Epidermal melanocyte (primary cell): Measurements from ENCODE around the gene RGS4.

Experiments used
- DNase-seq: peaks from one replicate; pipeline ENCODE4 v3.0.0; 2011; ENCODE audit warnings: low spot score; ENCODE audit not compliant: insufficient read length

Gene RGS4

DNA sequence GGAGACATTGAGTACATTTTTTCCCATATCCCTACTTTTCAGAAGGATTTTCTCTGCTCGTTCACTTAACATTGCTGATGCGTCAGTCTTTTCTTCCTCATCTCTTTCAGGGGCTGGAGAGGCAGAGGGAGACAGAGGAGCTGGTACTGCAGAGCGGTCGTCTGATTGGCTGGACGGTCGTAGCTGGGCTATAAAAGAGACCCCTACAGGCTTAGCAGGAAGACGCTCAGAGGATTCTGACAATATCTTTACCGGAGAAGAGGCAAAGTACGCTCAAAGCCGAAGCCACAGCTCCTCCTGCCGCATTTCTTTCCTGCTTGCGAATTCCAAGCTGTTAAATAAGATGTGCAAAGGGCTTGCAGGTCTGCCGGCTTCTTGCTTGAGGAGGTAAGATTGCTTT lies at the start of gene RGS4:
Gene RGS4, plus strand, starts transcription at position 220 of the 400 bp plus-strand sequence. Its CDS starts 124 bp downstream, at position 344.
- DNase-seq, result peak; percentile 47

DNA sequence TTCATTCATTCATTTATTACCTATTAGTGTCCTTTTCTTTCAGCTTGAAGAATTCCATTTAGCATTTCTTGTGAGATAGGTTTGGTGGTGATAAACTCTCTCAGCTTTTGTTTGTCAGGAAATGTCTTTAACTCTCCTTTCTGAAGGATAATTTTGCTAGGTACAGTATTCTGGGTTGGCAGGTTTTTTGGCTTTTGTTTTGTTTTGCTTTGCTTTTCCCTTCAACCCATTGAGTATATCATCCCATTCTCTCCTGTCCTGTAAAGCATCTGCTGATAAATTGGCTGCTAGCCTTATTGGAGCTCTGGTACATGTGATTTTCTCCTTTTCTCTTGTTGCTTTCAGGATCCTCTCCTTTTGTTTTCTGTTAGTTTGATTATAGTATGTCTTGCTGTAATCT lies 47.0 kb upstream of the RGS4 start:
- DNase-seq, result no peak

DNA sequence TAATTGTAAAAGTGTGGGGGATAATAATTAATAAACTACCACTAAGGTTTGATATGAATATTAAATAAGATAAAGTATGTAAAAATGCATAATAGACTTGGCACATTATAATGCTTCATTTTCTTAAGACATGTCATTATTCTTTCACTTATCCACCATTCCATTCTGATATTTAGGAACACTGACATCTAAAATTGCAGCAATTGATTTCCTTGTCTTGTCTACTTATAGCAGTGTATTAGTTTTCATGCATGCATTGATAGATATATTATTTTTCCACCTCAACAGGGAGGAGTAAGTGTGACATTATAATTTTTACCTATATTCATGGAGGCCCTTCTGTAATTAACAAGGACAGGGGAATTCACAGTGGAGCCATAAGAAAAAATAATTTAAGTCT lies 41.6 kb upstream of the RGS4 start:
- no peak for DNase-seq

DNA sequence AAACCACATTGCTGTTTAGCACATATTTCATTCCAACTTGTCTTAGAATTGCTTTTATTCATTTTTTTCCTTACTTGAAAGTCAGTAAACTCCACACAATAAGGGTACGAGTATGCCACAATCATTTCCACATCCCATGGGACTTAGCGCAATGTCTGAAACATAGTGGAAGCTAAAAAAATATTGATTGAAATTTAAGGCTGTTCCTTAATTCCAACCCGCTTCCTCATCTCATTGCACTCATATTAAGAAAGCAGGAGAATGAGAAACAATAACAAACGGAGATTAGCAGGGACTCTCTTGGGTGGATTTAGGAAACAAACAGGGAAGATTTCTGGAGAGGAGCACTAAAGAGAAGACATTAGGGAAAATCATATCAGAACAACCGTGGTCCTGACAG lies 39.3 kb upstream of the RGS4 start:
- DNase-seq, result no peak

DNA sequence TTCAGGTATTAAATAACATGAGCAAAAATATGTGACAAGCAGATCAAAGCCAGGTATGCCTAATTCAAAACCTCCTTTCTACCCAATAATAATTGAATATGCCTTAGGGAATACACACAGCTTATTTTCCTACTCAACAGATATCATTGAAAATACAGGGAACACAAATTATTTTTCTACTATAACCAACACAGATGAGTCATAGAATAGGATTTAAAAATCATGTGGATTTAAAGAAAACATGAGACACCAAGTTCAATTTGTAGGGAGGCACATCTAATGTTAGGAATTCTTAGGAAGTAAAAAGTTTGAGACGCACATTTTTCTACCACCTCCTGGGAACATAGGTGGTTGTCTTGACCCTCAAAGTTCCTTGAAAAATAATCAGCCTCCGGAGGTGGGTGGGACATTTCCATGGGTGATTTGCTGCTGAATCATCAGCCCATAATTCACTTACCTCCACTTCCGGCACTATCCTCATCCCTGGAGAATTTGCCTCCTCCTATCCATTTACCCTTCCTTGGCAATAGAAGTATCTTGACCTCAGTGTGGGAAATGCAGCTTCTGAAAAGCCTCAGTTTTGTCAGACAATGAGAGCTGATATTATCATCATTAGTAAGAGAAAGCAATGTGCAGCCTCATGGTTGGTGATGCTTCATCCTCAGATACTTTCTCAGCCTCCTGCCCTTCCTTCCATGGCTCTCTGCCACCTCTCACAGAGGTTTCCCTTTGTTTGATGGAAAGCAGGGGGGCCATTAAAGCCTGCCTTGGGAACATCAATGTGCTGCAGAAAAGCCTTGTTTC lies 33.5 kb upstream of the RGS4 start:
- no peak for DNase-seq

DNA sequence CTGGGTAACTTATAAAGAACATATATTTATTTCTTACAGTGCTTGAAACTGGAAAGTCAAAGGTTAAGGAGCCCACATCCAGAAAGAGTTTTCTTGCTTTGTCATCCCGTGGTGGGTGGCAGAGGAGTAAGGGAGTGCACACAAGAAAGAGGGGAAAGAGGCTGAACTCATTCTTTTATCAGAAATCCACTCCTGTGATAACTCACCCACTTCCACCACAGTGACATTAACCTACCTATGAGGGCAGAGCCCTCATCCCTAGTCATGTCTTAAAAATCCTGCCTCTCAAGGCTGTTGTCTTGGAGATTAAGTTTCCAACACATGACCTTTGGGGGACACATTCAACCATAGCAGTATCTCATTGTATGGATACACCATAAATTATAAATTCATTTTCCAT lies 32.5 kb upstream of the RGS4 start:
- DNase-seq, result no peak

DNA sequence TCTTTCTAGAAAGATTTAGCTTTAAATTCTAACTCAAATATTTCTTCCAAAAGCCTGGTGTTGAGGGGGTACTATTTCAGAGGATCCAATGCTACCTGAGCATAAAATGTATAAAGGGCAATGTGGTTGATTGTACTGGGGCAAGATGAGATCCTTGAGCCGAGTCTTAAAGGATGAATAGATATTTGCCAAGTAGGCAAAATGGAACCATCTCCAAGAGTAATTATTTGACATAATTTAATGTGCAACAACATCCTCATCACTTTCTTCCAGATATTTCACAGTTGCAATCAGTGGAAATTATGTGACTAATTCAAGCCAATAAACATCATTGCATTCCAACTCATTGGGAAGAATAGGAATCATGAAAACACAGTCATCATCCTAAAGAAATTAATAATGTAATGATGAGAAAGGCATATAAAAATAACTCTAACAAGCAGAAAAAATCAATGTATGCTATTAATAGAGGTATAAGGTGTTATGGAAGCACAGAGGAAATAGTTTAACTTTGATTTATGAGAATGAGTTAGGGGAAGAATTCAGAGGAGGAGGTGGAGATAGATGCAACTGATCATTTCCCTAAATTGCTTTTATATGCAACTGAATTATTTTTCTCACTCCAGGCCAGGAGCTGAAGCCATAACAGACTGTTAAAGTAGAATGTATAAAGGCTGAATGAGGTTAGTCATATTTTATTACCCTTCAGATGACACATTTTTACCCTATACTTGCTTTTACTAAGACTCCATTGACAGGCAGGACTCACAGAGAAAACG lies 30.0 kb upstream of the RGS4 start:
- no peak for DNase-seq

DNA sequence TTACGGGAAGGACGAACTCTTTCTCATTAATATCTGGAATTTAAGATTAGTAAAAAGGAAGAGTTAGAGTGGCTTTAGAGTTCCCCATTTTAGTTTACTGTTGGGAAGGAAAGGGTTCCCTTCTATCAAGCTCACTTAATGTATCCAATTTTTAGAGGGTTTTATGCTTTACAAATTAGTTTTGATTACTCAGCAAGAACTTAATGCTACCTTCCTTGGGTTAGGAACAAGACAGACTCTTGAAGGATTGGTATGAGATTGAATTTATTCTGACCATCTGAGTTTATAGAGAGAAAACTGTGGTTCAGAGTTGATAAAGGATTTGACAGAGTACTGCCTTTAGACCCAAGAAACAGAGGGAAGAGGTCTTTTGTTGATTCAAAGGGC lies 29.5 kb upstream of the RGS4 start:
- DNase-seq, result no peak

DNA sequence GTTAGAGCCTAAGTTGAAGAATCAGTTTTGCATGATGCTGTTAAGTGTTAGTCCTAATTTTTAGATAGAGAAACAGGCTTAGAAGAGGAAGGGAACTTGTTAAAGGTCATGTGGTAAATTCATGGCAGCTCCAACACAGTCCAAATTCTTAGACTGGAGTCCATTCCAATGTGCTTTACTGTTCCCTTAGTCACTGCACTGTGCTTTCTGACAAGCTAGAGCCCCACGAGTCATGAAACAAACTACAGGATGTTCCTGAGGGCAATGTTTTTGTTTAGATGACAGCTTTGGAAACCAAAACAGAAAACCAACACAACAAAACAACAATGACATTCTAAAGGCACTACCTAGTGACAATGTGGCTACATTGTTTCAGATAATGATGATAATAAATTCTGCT lies 23.1 kb upstream of the RGS4 start:
- DNase-seq, result no peak

DNA sequence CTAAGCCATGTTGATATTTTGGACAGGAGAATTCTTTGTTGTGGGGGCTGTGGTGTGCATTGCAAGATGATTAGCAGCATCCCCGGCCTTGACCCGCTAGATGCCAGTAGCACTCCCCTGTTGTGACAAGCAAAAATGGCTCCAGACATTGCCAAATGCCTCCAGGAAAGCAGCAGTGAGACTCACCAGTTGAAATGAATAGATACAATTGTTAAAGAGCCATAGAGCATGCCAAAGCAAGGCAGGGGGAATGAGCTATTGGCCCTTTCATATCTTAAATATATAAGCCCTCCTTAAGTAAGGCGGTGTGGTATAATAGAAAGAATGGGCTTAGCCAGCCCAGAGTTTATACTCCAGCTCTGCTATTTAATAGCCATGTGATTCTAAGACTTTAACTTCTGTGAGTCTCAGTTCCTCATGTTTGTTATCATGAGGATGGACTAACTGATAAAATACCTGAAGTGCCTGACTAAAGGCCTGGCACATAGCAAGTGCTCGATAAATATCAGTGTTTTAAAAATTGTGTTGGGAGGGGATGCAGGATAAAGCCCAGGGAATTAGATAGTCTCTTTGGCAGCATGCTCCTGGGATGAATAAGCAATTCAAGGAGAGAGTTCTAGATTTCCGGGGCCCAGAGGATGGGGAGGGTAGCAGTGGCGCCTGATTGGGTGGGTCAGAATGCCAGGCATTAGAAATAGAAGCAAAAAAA lies 21.1 kb upstream of the RGS4 start:
- peak; percentile 45 for DNase-seq

DNA sequence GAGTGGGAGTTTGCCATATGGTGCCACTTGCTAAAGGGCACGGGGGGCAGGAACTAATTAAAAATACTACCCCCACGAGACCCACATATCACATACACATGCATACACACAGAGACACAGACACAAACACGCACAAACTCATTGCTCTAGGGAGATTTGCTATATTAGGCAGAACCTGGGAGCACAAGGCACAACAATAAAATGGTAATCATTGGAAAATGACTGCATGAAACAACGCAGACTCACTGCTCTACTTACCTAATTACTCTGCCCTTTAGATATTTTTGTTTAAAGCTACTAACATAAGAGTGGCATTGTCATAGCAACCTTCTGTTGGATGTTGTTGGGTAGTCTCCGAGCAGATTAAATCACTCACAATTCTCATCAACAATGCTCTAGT lies 20.3 kb upstream of the RGS4 start:
- DNase-seq, result no peak

DNA sequence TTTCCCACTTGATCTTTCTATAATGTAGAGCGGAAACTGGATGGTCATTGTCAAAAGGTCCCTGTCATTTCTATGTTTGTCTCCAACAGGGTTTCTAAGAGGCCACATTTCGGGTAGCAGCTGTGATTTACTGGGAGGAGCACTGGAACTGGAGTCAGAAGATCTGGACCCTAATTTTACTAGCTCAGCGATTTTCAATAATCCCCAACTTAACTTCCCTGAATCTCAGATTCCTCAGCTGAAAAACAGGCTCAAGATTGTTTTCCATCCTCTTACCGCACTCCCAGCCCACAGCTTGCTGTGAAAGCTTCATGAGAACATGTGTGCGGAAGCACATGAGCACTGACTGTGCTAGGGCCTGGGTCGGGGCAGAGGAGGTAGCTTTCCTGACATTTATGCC lies 19.9 kb upstream of the RGS4 start:
- DNase-seq, result no peak

DNA sequence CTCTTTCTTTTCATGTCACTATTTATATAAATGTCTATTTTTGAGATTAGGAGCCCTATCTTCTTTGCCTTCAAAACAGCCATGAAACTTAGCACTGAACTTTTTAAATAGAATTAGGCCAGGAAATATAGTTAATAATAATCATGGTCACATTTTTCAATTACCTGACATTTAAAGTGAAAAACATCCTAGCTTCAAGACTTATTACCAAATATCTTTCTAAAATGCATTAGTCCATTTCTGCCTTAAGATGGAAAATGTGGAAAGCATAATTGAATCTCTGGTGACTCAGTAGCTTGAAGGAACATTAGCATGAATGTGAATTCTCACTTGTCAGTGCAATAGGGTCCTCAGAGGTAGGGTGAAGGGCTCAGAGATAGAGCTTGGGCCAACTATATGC lies 18.7 kb upstream of the RGS4 start:
- DNase-seq, result no peak

DNA sequence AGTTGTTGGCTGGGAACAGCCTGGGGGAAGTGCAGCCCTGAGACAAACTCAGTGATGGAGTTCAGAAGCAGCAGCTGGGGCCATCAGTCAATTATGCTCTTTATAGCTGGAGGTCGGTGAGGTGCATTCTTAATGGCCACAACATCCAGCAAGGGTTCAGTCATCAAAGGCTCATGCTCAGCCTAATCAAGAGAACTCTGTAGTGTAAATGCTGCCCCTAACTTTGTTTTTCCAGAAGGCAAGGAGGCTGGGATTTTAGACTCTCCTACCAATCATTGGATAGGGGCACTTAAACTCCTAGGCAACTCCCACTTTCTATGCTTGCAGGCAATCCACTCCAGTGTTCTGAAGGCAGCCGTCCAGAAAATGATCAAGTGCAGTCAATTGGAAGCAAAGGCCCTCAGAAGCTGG lies 15.0 kb upstream of the RGS4 start:
- DNase-seq, result no peak

DNA sequence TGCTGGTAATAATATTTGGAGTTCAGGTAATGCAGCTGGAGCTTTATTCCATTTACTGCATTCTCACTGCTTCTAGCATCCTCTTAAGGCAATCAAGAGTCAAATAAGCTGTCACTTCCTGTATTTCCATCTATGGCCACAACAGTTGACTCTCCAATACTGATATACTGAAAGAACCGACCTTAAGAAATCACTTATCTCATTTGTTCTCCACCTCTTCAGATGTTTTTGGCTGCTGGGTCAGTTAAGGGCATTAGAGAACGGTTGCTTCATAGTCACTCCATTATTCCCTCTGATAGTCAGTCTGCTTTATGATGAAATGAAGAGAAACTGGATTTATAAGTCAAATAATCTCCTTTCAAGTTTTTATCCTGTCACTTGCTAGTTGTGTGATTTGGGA lies 14.2 kb upstream of the RGS4 start:
- DNase-seq, result no peak

DNA sequence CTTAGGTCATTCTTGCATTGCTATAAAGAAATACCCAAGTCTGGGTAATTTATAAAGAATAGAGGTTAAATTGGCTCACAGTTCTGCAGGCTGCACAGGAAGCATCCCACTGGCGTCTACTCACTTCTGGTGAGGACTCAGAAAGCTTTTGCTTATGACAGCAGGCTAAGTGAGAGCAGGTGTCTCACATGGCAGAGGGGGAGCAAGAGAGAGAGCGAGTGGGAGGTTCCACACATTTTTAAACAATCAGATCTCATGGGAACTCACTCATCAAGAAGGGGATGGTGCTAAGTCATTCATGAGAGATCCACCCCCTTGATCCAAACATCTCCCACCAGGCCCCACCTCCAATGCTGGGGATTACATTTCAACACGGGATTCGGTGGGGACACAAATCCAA lies 13.6 kb upstream of the RGS4 start:
- DNase-seq, result no peak

DNA sequence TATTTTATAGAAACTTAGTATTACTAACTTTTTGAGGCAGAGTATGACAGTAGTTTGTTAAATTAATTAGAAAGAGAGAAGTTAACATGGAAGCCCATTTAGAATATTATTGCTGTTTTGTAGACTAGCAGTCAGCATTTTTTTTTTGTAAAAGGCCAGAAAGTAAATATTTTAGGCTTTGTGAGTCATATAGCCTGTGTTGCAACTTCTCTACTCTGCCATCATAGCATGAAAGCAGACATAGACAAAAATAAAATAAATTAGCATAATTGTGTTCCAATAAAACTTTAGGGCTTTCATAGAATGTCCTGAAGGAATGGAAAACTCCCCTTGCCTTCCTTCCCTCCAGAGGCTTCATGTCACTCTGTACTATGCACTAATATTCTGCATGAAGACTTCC lies 12.3 kb upstream of the RGS4 start:
- DNase-seq, result no peak

DNA sequence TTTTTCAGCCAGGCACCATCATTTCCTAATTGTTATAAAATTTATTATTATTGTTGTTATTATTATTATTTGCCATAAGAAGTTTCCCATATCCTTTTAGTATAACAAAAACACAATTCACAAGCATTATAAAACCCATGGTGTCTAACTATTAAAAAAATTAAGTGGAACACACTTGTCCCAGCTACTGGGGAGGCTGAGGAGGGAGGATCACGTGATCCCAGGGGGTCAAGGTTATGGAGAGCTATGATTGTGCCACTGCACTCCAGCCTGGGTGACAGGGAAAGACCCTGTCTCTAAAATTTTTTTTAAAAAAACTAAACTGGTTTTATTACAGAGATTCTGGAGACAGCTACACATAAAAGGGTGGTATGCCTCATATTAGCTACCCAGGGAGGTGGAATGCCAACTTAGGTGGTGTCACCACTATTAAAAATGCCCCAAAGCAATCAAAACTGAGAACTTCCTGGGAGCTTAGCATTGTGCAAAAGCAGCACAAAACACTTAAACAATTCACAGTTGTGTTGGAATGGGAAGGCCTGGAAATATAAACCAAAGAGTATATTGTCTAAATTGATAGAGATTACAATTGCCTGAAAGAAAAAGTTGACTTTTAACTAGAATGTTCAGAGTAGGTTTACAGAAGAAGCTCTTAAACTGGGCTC lies 8.7 kb upstream of the RGS4 start:
- no peak for DNase-seq

DNA sequence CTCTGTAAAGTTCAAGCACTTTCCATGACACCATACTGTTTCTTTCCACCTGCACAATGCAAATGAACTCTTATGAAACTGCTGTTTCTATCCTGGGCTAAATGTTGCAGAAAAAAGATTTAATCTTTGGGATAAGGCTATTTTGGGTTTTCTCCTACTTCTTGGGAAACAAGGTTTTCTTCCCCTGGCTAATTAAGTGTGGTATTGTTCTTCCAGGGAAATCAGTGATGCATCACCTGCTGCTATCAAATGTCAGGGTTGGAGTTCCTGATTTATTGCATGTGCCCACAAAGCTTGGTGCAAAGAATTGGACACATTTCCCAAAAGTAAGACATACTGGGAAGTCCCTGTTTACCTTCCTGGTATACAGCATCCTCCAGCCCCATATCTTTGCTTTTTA lies 6.0 kb upstream of the RGS4 start:
- DNase-seq, result no peak

DNA sequence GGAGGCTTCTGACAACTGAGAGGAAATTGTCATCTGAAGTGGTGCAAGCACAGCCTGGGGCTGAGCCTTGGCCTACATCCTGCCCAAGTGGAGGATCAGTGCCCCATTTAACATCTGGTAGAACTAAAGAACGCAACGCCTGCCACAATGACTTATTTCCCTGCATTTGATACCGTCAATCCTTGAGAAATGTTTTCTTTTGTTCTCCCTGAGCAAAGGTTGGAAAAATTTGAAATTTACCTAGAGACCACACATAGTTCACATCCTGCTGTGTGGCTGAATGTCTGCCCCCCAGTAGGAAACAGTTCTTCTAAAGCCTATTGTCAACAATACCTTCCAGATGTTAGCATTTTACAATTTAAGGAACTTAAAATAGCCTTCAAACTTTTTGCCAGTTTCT lies 5.6 kb upstream of the RGS4 start:
- no peak for DNase-seq

DNA sequence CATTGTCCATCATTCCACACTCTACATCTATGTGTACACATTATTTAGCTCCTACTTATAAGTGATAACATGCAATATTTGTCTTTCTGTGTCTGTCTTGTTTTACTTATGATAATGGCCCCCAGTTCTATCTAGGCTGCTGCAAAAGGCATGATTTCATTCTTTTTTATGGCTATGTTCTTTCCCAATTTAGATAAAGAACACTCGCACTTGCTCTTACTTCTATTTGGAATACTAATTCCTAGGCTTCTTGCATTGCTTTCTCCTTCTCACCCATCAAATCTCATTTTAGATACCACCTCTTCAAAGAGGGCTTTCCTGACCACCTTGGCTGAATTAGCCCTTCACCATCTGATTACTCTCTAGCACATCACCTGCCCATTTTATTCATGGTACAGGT lies 3.0 kb upstream of the RGS4 start:
- DNase-seq, result no peak

DNA sequence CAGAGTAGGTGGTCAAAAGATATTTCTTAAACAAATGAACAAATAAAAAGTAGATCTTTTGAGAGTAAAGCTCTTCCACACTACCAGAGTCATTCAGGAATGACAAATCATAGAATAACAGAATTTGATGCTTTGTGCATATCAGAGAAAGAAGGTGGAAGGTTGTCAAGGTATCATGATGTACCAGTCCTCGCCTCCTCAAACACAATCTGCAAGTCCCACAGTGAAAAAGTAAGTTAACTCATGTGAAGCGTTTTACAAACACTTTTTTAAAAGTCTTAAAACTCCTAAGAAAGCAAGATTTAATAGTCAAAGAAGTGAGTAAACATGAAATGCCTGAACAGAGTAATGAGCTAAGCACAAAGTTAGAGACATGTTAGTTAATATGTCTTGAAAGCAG lies 2.5 kb upstream of the RGS4 start:
- no peak for DNase-seq
